DND-41 (cell line): ENCODE data around the gene PDE8A.

ENCODE experiments used
- ATAC-seq: fragments of 200-7000 bp; cut with Tn5 transposase; 3 replicates; pipeline ENCODE4 v1.9.1; 2021; ENCODE audit warnings: low read depth; ENCODE audit not compliant: insufficient read depth
- DNase-seq: peaks from one replicate; pipeline ENCODE4 v3.0.0-alpha.2; 2020
- H2AFZ ChIP-seq: 2 replicates; pipeline ENCODE4 v1.6.0; 2012; ENCODE audit warnings: low read depth, low read length
- H3K27ac ChIP-seq: 2 replicates; pipeline ENCODE4 v1.5.1; 2012; ENCODE audit warnings: low read length, inconsistent platforms
- H3K27me3 ChIP-seq: fragments of 200-600 bp; sonication (generic); 2 replicates; pipeline ENCODE4 v1.6.0; 2012; ENCODE audit warnings: low read length, mild to moderate bottlenecking, inconsistent platforms; ENCODE audit not compliant: insufficient read depth, poor library complexity
- H3K36me3 ChIP-seq: 2 replicates; pipeline ENCODE4 v1.5.1; 2012; ENCODE audit warnings: low read length, inconsistent platforms; ENCODE audit not compliant: insufficient read depth
- H3K4me1 ChIP-seq: 2 replicates; pipeline ENCODE4 v1.5.1; 2012; ENCODE audit warnings: mild to moderate bottlenecking, low read length; ENCODE audit not compliant: insufficient read depth
- H3K4me2 ChIP-seq: 2 replicates; pipeline ENCODE4 v1.6.0; 2012; ENCODE audit warnings: mild to moderate bottlenecking, moderate library complexity, low read length, inconsistent platforms; ENCODE audit not compliant: insufficient read depth
- H3K4me3 ChIP-seq, 2 experiments: fragments of 200-600 bp in 1 of 2; shearing (Covaris generic) in 1 of 2; 2 replicates each; pipeline ENCODE4 v1.5.1; 2012 to 2016; ENCODE audit warnings: inconsistent platforms in 2 of 2, low read length in 2 of 2, mild to moderate bottlenecking in 2 of 2, low read depth in 1 of 2, moderate library complexity in 1 of 2
- H3K79me2 ChIP-seq: 2 replicates; pipeline ENCODE4 v1.6.0; 2012; ENCODE audit warnings: low read length, inconsistent platforms; ENCODE audit not compliant: insufficient read depth
- H3K9ac ChIP-seq: 2 replicates; pipeline ENCODE4 v1.6.0; 2012; ENCODE audit warnings: low read depth, mild to moderate bottlenecking, inconsistent platforms, low read length, moderate library complexity
- H3K9me3 ChIP-seq: 2 replicates; pipeline ENCODE4 v1.5.1; 2012; ENCODE audit warnings: low read length, moderate library complexity, mild to moderate bottlenecking, inconsistent platforms; ENCODE audit not compliant: insufficient read depth, severe bottlenecking
- H4K20me1 ChIP-seq: 2 replicates; pipeline ENCODE4 v1.6.0; 2012; ENCODE audit warnings: low read length; ENCODE audit not compliant: insufficient read depth
- CTCF ChIP-seq: IDR thresholded peaks from 2 replicates; pipeline ENCODE4 v1.5.1; 2012; ENCODE audit warnings: borderline replicate concordance, low read length, moderate library complexity, mild to moderate bottlenecking; ENCODE audit not compliant: poor library complexity, severe bottlenecking; ENCODE audit errors: extremely low read depth
- EZH2 ChIP-seq: IDR thresholded peaks from 3 replicates; pipeline ENCODE4 v1.6.1; 2012; ENCODE audit warnings: borderline replicate concordance, low read depth, mild to moderate bottlenecking, moderate library complexity, low read length, inconsistent platforms; ENCODE audit not compliant: severe bottlenecking

The PDE8A gene

GRCh38 chr15:84973492-84974460, 7.9 kb upstream of the PDE8A start:
- DNase-seq: no peak
- no peaks in the 10 kb centered on the region for H3K36me3 ChIP-seq
- no peak for ATAC-seq
- no peak overlapping the region for H3K9ac ChIP-seq
- no peaks in the 10 kb centered on the region for H3K79me2 ChIP-seq
- no peak overlapping the region for H3K27ac ChIP-seq
- TF ChIP-seq EZH2 (no peak), CTCF (no peak)
- H3K4me1 ChIP-seq: no peaks in the 10 kb centered on the region
- no peak overlapping the region for H3K4me3 ChIP-seq
- H3K9me3 ChIP-seq: no peaks in the 10 kb centered on the region
- H3K27me3 ChIP-seq: no peaks in the 10 kb centered on the region
- no peak overlapping the region for H2AFZ ChIP-seq
- H4K20me1 ChIP-seq: no peaks in the 10 kb centered on the region
- H3K4me2 ChIP-seq: no peak overlapping the region

GRCh38 chr15:84975871-84976351, 5.7 kb upstream of the PDE8A start:
- Histone ChIP-seq H3K79me2 (no peaks in the 10 kb centered on the region), H3K9me3 (no peaks in the 10 kb centered on the region), H3K4me1 (peaks cover 13% of the 10 kb centered on the region), H3K27me3 (no peaks in the 10 kb centered on the region), H3K4me2 (no peak overlapping the region), H4K20me1 (no peaks in the 10 kb centered on the region), H3K4me3 (no peak overlapping the region), H3K36me3 (no peaks in the 10 kb centered on the region), H2AFZ (no peak overlapping the region), H3K9ac (no peak overlapping the region), H3K27ac (no peak overlapping the region)
- ATAC-seq (no peak), DNase-seq (no peak)
- TF ChIP-seq EZH2 (no peak), CTCF (no peak)

- Histone ChIP-seq H3K27ac (no peak overlapping the region), H3K36me3 (no peaks in the 10 kb centered on the region), H3K9me3 (no peaks in the 10 kb centered on the region), H3K4me2 (no peak overlapping the region), H4K20me1 (no peaks in the 10 kb centered on the region), H3K27me3 (no peaks in the 10 kb centered on the region), H3K79me2 (no peaks in the 10 kb centered on the region), H3K4me1 (peaks cover 17% of the 10 kb centered on the region), H3K9ac (no peak overlapping the region), H2AFZ (no peak overlapping the region), H3K4me3 (no peak overlapping the region)
- no peak for DNase-seq
- no peak for ATAC-seq
- no peak for TF ChIP-seq EZH2
- no peak for TF ChIP-seq CTCF
Measured at GRCh38 chr15:84976746-84977345, 4.8 kb upstream of the PDE8A start.
